OCI-LY3 (cell line): ENCODE data around the gene PHTF2.
"Not testable (repeated sequence)": the region's sequence is repeated elsewhere in the genome, so short reads cannot be mapped to it uniquely, and the experiment has no call there.

Experiments
- H2AFZ ChIP-seq: fragments of 200-600, 300-600 bp; shearing (Covaris generic); 2 replicates; pipeline ENCODE4 v1.6.0; 2014; ENCODE audit warnings: antibody characterized with exemption, low read depth, low read length
- H3K27ac ChIP-seq: fragments of 200-600, 300-600 bp; sonication (generic); 2 replicates; pipeline ENCODE4 v1.5.1; 2014; ENCODE audit warnings: mild to moderate bottlenecking, low read length, moderate library complexity, mixed read lengths
- H3K27me3 ChIP-seq: fragments of 200-600, 300-600 bp; sonication (generic); 2 replicates; pipeline ENCODE4 v1.6.1; 2014; ENCODE audit warnings: low read depth, low read length, mixed read lengths
- H3K36me3 ChIP-seq: fragments of 200-600, 300-600 bp; sonication (generic); replicated peaks from 2 replicates; pipeline ENCODE3; 2014; ENCODE audit warnings: low read depth, low read length, mixed read lengths
- H3K4me1 ChIP-seq: fragments of 300-600, 200-600 bp; sonication (generic); 2 replicates; pipeline ENCODE4 v1.6.1; 2014; ENCODE audit warnings: low read length, mixed read lengths
- H3K4me2 ChIP-seq: fragments of 200-600, 300-600 bp; sonication (generic); 2 replicates; pipeline ENCODE4 v1.6.1; 2014; ENCODE audit warnings: low read length, mixed read lengths
- H3K4me3 ChIP-seq: fragments of 300-600, 200-600 bp; sonication (generic); 2 replicates; pipeline ENCODE4 v1.5.1; 2014; ENCODE audit warnings: antibody characterized with exemption, mild to moderate bottlenecking, low read length, moderate library complexity
- H3K79me2 ChIP-seq: fragments of 300-600, 200-600 bp; shearing (Covaris generic); 2 replicates; pipeline ENCODE4 v1.6.1; 2014; ENCODE audit warnings: mild to moderate bottlenecking, low read length, mixed read lengths
- H3K9ac ChIP-seq: fragments of 300-600, 200-600 bp; shearing (Covaris generic); 2 replicates; pipeline ENCODE4 v1.6.0; 2014; ENCODE audit warnings: mild to moderate bottlenecking, low read length, moderate library complexity
- H3K9me3 ChIP-seq: fragments of 200-600, 300-600 bp; shearing (Covaris generic); 2 replicates; pipeline ENCODE4 v1.6.1; 2014; ENCODE audit warnings: low read length, mixed read lengths; ENCODE audit not compliant: insufficient read depth
- H4K20me1 ChIP-seq: fragments of 200-600, 300-600 bp; sonication (generic); 2 replicates; pipeline ENCODE4 v1.6.1; 2016; ENCODE audit warnings: low read length, mixed read lengths; ENCODE audit not compliant: insufficient read depth
- EZH2phosphoT487 ChIP-seq: fragments of 200-600 bp; shearing (Covaris generic); IDR thresholded peaks from 2 replicates; pipeline ENCODE4 v1.6.1; 2018; ENCODE audit warnings: antibody characterized with exemption, mixed run types, low read depth
- TF ChIP-seq, protein P1 (sequence below): fragments of 200-600, 300-600 bp; sonication (generic); IDR thresholded peaks from 2 replicates; pipeline ENCODE4 v1.5.1; 2014; ENCODE audit warnings: antibody characterized with exemption, low read length, low read depth

Gene PHTF2

GRCh38 chr7:77833136-77833535, 34.6 kb downstream of the PHTF2 start:
- TF ChIP-seq, protein P1, sequence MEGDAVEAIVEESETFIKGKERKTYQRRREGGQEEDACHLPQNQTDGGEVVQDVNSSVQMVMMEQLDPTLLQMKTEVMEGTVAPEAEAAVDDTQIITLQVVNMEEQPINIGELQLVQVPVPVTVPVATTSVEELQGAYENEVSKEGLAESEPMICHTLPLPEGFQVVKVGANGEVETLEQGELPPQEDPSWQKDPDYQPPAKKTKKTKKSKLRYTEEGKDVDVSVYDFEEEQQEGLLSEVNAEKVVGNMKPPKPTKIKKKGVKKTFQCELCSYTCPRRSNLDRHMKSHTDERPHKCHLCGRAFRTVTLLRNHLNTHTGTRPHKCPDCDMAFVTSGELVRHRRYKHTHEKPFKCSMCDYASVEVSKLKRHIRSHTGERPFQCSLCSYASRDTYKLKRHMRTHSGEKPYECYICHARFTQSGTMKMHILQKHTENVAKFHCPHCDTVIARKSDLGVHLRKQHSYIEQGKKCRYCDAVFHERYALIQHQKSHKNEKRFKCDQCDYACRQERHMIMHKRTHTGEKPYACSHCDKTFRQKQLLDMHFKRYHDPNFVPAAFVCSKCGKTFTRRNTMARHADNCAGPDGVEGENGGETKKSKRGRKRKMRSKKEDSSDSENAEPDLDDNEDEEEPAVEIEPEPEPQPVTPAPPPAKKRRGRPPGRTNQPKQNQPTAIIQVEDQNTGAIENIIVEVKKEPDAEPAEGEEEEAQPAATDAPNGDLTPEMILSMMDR = no peak
- TF ChIP-seq EZH2phosphoT487 = no peak
- no peak overlapping the region for H3K9ac ChIP-seq
- no peak overlapping the region for H3K4me3 ChIP-seq
- peaks cover 2% of the 10 kb centered on the region for H3K4me1 ChIP-seq
- H3K4me2 ChIP-seq = no peak overlapping the region
- no peaks in the 10 kb centered on the region for H3K27me3 ChIP-seq
- no peaks in the 10 kb centered on the region for H3K36me3 ChIP-seq
- no peak overlapping the region for H3K27ac ChIP-seq
- no peak overlapping the region for H2AFZ ChIP-seq
- no peaks in the 10 kb centered on the region for H3K9me3 ChIP-seq
- H4K20me1 ChIP-seq = no peaks in the 10 kb centered on the region
- H3K79me2 ChIP-seq = peaks cover 8% of the 10 kb centered on the region; the same call in 1 of the 2 replicates

DNA sequence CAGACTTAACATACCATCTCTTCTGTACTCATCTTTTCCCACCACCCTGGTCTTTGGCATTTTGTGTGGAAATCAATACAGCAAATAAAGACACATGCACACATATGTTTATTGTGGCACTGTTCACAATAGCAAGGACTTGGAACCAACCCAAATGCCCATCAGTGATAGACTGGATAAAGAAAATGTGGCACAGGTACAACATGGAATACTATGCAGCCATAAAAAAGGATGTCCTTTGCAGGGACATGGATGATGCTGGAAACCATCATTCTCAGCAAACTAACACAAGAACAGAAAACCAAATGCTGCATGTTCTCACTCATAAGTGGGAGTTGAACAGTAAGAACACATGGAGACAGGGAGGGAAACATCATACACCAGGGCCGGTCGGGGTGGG, 37.9 kb downstream of the PHTF2 start:
- not testable (repeated sequence) for H3K9me3 ChIP-seq, H3K4me2 ChIP-seq, H3K27me3 ChIP-seq, H3K9ac ChIP-seq, H3K4me1 ChIP-seq, H3K4me3 ChIP-seq, H4K20me1 ChIP-seq, H3K27ac ChIP-seq, H2AFZ ChIP-seq, H3K36me3 ChIP-seq, H3K79me2 ChIP-seq

GRCh38 chr7:77837275-77837674, 38.7 kb downstream of the PHTF2 start:
- no peaks in the 10 kb centered on the region for H4K20me1 ChIP-seq
- peaks cover 4% of the 10 kb centered on the region; the same call in 1 of the 2 replicates for H3K79me2 ChIP-seq
- no peaks in the 10 kb centered on the region for H3K4me1 ChIP-seq
- H3K36me3 ChIP-seq = no peaks in the 10 kb centered on the region
- H3K4me3 ChIP-seq = no peak overlapping the region
- TF ChIP-seq, protein P1 = no peak
- no peak for TF ChIP-seq EZH2phosphoT487
- no peak overlapping the region for H3K4me2 ChIP-seq
- no peak overlapping the region for H3K27ac ChIP-seq
- H2AFZ ChIP-seq = no peak overlapping the region
- no peak overlapping the region for H3K9ac ChIP-seq
- H3K27me3 ChIP-seq = no peaks in the 10 kb centered on the region
- no peaks in the 10 kb centered on the region for H3K9me3 ChIP-seq

GRCh38 chr7:77837966-77838365, 39.4 kb downstream of the PHTF2 start:
- Histone ChIP-seq H2AFZ (no peak overlapping the region), H3K27ac (no peak overlapping the region), H3K9me3 (no peaks in the 10 kb centered on the region), H3K27me3 (no peaks in the 10 kb centered on the region), H3K4me3 (no peak overlapping the region), H3K36me3 (no peaks in the 10 kb centered on the region), H4K20me1 (no peaks in the 10 kb centered on the region), H3K4me1 (no peaks in the 10 kb centered on the region), H3K4me2 (no peak overlapping the region), H3K9ac (no peak overlapping the region), H3K79me2 (peaks cover 4% of the 10 kb centered on the region; the same call in 1 of the 2 replicates)
- no peak for TF ChIP-seq EZH2phosphoT487
- TF ChIP-seq, protein P1 = no peak

DNA sequence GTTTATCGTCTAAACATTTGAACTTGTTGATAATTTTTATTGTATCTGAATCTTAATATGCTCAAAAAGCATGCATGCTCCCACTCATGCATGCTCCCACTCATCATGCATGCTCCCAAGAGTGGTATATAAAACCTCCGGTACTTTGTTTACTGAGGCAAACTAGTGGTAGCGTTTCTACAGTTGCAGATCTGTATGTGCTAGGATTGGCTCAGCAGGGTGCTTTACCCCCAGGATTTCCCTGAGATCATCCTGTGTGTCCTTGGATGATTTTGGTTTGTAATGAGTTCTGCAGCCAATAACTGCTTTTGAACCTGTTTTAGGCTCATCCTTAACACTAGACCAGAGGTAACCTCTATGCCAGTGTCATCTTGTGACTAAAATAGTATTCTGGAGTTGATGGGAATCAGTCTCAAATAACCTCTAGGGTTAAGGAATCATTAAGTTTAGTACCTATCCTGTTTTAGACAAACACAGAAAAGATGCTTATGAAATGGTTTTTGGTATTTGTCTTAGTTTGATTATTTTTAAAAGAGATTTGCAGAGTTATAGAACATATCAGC, 40.4 kb downstream of the PHTF2 start:
- Histone ChIP-seq H3K4me3 (no peak overlapping the region), H3K4me2 (no peak overlapping the region)

More for the DNA sequence above, 40.4 kb downstream of the PHTF2 start:
- Histone ChIP-seq H3K79me2 (peaks cover 4% of the 10 kb centered on the region; the same call in 1 of the 2 replicates), H3K9ac (no peak overlapping the region), H3K4me1 (no peaks in the 10 kb centered on the region), H3K27me3 (no peaks in the 10 kb centered on the region), H3K9me3 (no peaks in the 10 kb centered on the region), H4K20me1 (no peaks in the 10 kb centered on the region), H3K27ac (no peak overlapping the region), H2AFZ (no peak overlapping the region), H3K36me3 (no peaks in the 10 kb centered on the region)
- TF ChIP-seq, protein P1 = no peak
- TF ChIP-seq EZH2phosphoT487 = no peak
